K562 (cell line): ENCODE data around the gene C20orf96. TPM values are rescaled to one million over a fixed set of nuclear protein-coding genes. Genes with fewer than 3 reads are reported as not detected.

ENCODE experiments used
- ATAC-seq: fragments of 200-7000 bp; cut with Tn5 transposase; 3 replicates; pipeline ENCODE4 v1.9.1; 2020; ENCODE audit warnings: moderate library complexity
- BruUV-seq: library from RNA; stranded (reverse); fragments of 400-500 nt; replicated peaks from 2 replicates; lab custom pipeline; 2021; lab: Mats Ljungman, UMichigan
- CTCF ChIA-PET: fragments of 300-600 bp; formaldehyde crosslinking; extraction: SDS; loops from one replicate; lab custom pipeline; 2021; ENCODE audit warnings: low intra/inter-chr PET ratio; lab: Yijun Ruan, JAX
- POLR2A ChIA-PET: fragments of 300-600, 350-650 bp; sonication (Branson Sonifier 250); formaldehyde crosslinking; extraction: SDS; loops from one replicate; lab custom pipeline; 2021; ENCODE audit warnings: antibody characterized with exemption, inconsistent platforms; lab: Yijun Ruan, JAX
- DNase-seq, 4 experiments: peaks; one replicate each; pipeline versions ENCODE4 v3.0.0 to v3.0.0-alpha.2; 2011 to 2018; ENCODE audit warnings: low spot score in 3 of 4, mixed read lengths in 3 of 4; ENCODE audit errors: extremely low read depth in 1 of 4
- FAIRE-seq: peaks from 2 replicates; lab custom pipeline; 2011; peaks lifted over from hg19 to GRCh38; lab: Jason Lieb, UNC
- H2AFZ ChIP-seq: 2 replicates; pipeline ENCODE4 v1.6.0; 2011; ENCODE audit warnings: low read depth, low read length, control low read depth, inconsistent platforms
- H3K27ac ChIP-seq: fragments of 200-600 bp; 3 replicates; pipeline ENCODE4 v1.8.0; 2011; ENCODE audit warnings: low read depth, mild to moderate bottlenecking, control low read depth, inconsistent platforms, low read length, moderate library complexity, mixed read lengths; ENCODE audit errors: extremely low read depth
- H3K27me3 ChIP-seq, 2 experiments: fragments of 300-600 bp in 1 of 2; 2 replicates in 1 of 2; 3 replicates in 1 of 2; pipeline versions ENCODE4 v1.6.0 to v1.8.0; 2011; ENCODE audit warnings: inconsistent platforms in 2 of 2, low read length in 2 of 2, mild to moderate bottlenecking in 1 of 2, mixed read lengths in 1 of 2, moderate library complexity in 1 of 2; ENCODE audit not compliant: control insufficient read depth in 2 of 2, insufficient read depth in 2 of 2
- H3K36me3 ChIP-seq: fragments of 300-600 bp; 3 replicates; pipeline ENCODE4 v1.8.0; 2011; ENCODE audit warnings: mild to moderate bottlenecking, low read length, inconsistent platforms; ENCODE audit not compliant: control insufficient read depth, insufficient read depth
- H3K4me1 ChIP-seq, 2 experiments: fragments of 200-600 bp in 1 of 2; replicated peaks in 1 of 2; 2 replicates in 1 of 2; 3 replicates in 1 of 2; pipeline versions ENCODE4 v1.5.1 to v1.8.0; 2011; ENCODE audit warnings: inconsistent platforms in 2 of 2, low read length in 2 of 2, mild to moderate bottlenecking in 1 of 2, mixed read lengths in 1 of 2, moderate library complexity in 1 of 2; ENCODE audit not compliant: control insufficient read depth in 2 of 2, insufficient read depth in 2 of 2
- H3K4me2 ChIP-seq: 2 replicates; pipeline ENCODE4 v1.6.1; 2011; ENCODE audit warnings: low read length, control low read depth, inconsistent platforms, mixed read lengths; ENCODE audit not compliant: insufficient read depth
- H3K4me3 ChIP-seq: fragments of 200-600 bp; sonication (generic), shearing (Covaris generic); 2 replicates; pipeline ENCODE4 v1.5.1; 2016; ENCODE audit warnings: control low read depth, inconsistent platforms
- H3K79me2 ChIP-seq: fragments of 200-600 bp; 3 replicates; pipeline ENCODE4 v1.8.0; 2011; ENCODE audit warnings: low read length, inconsistent platforms; ENCODE audit not compliant: control insufficient read depth, insufficient read depth
- H3K9ac ChIP-seq, 2 experiments: 2 replicates each; pipeline versions ENCODE4 v1.6.0 to v1.6.1; 2011; ENCODE audit warnings: low read depth in 2 of 2, low read length in 2 of 2, control low read depth in 1 of 2, inconsistent platforms in 1 of 2, mild to moderate bottlenecking in 1 of 2, mixed read lengths in 1 of 2; ENCODE audit not compliant: insufficient read depth in 1 of 2
- H3K9me1 ChIP-seq: one replicate; pipeline ENCODE4 v1.6.0; 2011; ENCODE audit warnings: inconsistent platforms, mild to moderate bottlenecking, low read length, moderate library complexity; ENCODE audit not compliant: control insufficient read depth, insufficient read depth
- H3K9me3 ChIP-seq: replicated peaks from 2 replicates; pipeline ENCODE4 v1.5.1; 2011; ENCODE audit warnings: low read depth, low read length, inconsistent platforms; ENCODE audit not compliant: control insufficient read depth, insufficient read depth
- H4K20me1 ChIP-seq: replicated peaks from 2 replicates; pipeline ENCODE4 v1.6.1; 2011; ENCODE audit warnings: low read length, inconsistent platforms, mixed read lengths; ENCODE audit not compliant: control insufficient read depth, insufficient read depth
- CBFA2T3 ChIP-seq: fragments of 450-650 bp; IDR thresholded peaks from 2 replicates; pipeline ENCODE4 v1.6.1; 2017
- CBX8 ChIP-seq: fragments of 200-600 bp; sonication (generic); IDR thresholded peaks from 2 replicates; pipeline ENCODE4 v1.6.1; 2012; ENCODE audit warnings: borderline replicate concordance, mixed run types, low read depth, mild to moderate bottlenecking, moderate library complexity, mixed read lengths, low read length, control low read depth, inconsistent platforms; ENCODE audit not compliant: poor library complexity, severe bottlenecking; ENCODE audit errors: extremely low read depth
- ETV5 ChIP-seq: sonication (generic); formaldehyde crosslinking; IDR thresholded peaks from 2 replicates; pipeline ENCODE4 v1.4.0; 2020; ENCODE audit warnings: low read depth, mild to moderate bottlenecking, missing genetic modification reagents
- KLF1 ChIP-seq: fragments of 450-650 bp; IDR thresholded peaks from 2 replicates; pipeline ENCODE4 v1.6.1; 2016; ENCODE audit warnings: missing genetic modification characterization, missing compliant biosample characterization
- PRMT5 ChIP-seq: sonication (generic); formaldehyde crosslinking; IDR thresholded peaks from 2 replicates; pipeline ENCODE4 v1.5.0; 2020; ENCODE audit warnings: missing genetic modification reagents
- PTRF ChIP-seq: fragments of 450-650 bp; IDR thresholded peaks from 2 replicates; pipeline ENCODE4 v1.6.1; 2016; ENCODE audit warnings: mild to moderate bottlenecking, missing genetic modification characterization, missing compliant biosample characterization
- SOX6 ChIP-seq: fragments of 450-650 bp; IDR thresholded peaks from 2 replicates; pipeline ENCODE4 v1.6.1; 2014; ENCODE audit warnings: mild to moderate bottlenecking
- TAL1 ChIP-seq: fragments of 450-650 bp; IDR thresholded peaks from 2 replicates; pipeline ENCODE4 v1.6.1; 2016; ENCODE audit warnings: mild to moderate bottlenecking
- TCF3 ChIP-seq: sonication (generic); formaldehyde crosslinking; IDR thresholded peaks from 2 replicates; pipeline ENCODE4 v1.4.0; 2020; ENCODE audit warnings: mild to moderate bottlenecking, missing genetic modification reagents
- YBX1 ChIP-seq: fragments of 450-650 bp; IDR thresholded peaks from 2 replicates; pipeline ENCODE4 v1.7.1; 2016; ENCODE audit warnings: mild to moderate bottlenecking
- ZBED1 ChIP-seq: IDR thresholded peaks from 2 replicates; pipeline ENCODE4 v1.6.1; 2014
- ZC3H11A ChIP-seq: IDR thresholded peaks from 2 replicates; pipeline ENCODE4 v1.6.1; 2012; ENCODE audit warnings: low read depth, low read length, improper control_type of control experiment
- ZNF766 ChIP-seq: fragments of 200-800 bp; sonication (Bioruptor generic); conservative IDR thresholded peaks from 2 replicates; pipeline ENCODE4 v1.6.1; 2016; ENCODE audit warnings: missing genetic modification characterization, missing compliant biosample characterization
- WGBS: fragments of 100-300 bp; shearing (Covaris generic); methylation state at CpG from one replicate; pipeline ENCODE4 v1.1.6; 2016; ENCODE audit warnings: low coverage, mixed read lengths; ENCODE audit not compliant: insufficient coverage; ENCODE audit errors: missing lambda C conversion rate; 5-methylcytosine and 5-hydroxymethylcytosine counted together
- in situ Hi-C: fragments of 300-500 bp; cut with MboI; formaldehyde crosslinking; loops from 4 replicates; pipeline ENCODE4 v1.15.0; 2018; ENCODE audit warnings: inconsistent platforms, mixed read lengths
- intact Hi-C: fragments of 100-400 bp; cut with micrococcal nuclease; formaldehyde crosslinking; loops from 2 replicates; pipeline ENCODE4 v1.14.2; 2022
- polyA plus RNA-seq, 8 experiments: library from polyadenylated mRNA; depleted of rRNA in 4 of 8; stranded (reverse) in 5 of 8; unstranded in 3 of 8; fragments of >200 nt; fragmentation: Nextera tagmentation in 2 of 8; fragmentation: Illumina TruSeq in 1 of 8; extraction: Ambion mirVana in 2 of 8; extraction: Trizol in 1 of 8; gene quantifications; 2 replicates each; pipeline versions ENCODE4 v1.2.1 to v1.2.3, GENCODE V29; 2011 to 2014; ENCODE audit warnings: inconsistent platforms in 1 of 8, missing spikeins in 1 of 8
- total RNA-seq, 7 experiments: library from RNA; depleted of rRNA in 6 of 7; stranded (reverse); fragments of >200 nt in 6 of 7; fragmentation: Illumina TruSeq in 2 of 7; extraction: Trizol in 2 of 7; gene quantifications; 2 replicates each; pipeline versions ENCODE4 v1.2.1 to v1.2.3, GENCODE V29; 2011 to 2021; ENCODE audit warnings: low replicate concordance in 1 of 7
- TF ChIP-seq, protein P1 (sequence below): sonication (generic); formaldehyde crosslinking; IDR thresholded peaks from 2 replicates; pipeline ENCODE4 v1.8.0; 2023; ENCODE audit warnings: mild to moderate bottlenecking, missing genetic modification reagents

The C20orf96 gene
- total and polyA plus RNA-seq, 9 of the 15 experiments (the other 6 are each of a cell fraction or from before 2014, with no cell fraction given): 1.7 to 11.7 (median 4.2) TPM

- peak overlapping the region; percentile 22; the same call in 1 of the 2 replicates for H2AFZ ChIP-seq
- no peak for TF ChIP-seq YBX1
- TF ChIP-seq ZC3H11A: no peak
- 0 out of 2 replicates have a peak, but pooled peaks have one; percentile 22 for TF ChIP-seq SOX6
- no peak for TF ChIP-seq ZNF766 (CRISPR knock-in tag)
- TF ChIP-seq CBX8: no peak
- no peak for TF ChIP-seq ETV5 (CRISPR knock-in tag)
- TF ChIP-seq TCF3 (CRISPR knock-in tag): 0 out of 2 replicates have a peak, but pooled peaks have one; percentile 28
- peak; percentile 56 for TF ChIP-seq CBFA2T3
- no peak for TF ChIP-seq PTRF (tag)
- TF ChIP-seq ZBED1: no peak
- peak; percentile 14; the same call in 1 of the 2 replicates for TF ChIP-seq TAL1
- no peak for TF ChIP-seq PRMT5
- TF ChIP-seq, protein P1, sequence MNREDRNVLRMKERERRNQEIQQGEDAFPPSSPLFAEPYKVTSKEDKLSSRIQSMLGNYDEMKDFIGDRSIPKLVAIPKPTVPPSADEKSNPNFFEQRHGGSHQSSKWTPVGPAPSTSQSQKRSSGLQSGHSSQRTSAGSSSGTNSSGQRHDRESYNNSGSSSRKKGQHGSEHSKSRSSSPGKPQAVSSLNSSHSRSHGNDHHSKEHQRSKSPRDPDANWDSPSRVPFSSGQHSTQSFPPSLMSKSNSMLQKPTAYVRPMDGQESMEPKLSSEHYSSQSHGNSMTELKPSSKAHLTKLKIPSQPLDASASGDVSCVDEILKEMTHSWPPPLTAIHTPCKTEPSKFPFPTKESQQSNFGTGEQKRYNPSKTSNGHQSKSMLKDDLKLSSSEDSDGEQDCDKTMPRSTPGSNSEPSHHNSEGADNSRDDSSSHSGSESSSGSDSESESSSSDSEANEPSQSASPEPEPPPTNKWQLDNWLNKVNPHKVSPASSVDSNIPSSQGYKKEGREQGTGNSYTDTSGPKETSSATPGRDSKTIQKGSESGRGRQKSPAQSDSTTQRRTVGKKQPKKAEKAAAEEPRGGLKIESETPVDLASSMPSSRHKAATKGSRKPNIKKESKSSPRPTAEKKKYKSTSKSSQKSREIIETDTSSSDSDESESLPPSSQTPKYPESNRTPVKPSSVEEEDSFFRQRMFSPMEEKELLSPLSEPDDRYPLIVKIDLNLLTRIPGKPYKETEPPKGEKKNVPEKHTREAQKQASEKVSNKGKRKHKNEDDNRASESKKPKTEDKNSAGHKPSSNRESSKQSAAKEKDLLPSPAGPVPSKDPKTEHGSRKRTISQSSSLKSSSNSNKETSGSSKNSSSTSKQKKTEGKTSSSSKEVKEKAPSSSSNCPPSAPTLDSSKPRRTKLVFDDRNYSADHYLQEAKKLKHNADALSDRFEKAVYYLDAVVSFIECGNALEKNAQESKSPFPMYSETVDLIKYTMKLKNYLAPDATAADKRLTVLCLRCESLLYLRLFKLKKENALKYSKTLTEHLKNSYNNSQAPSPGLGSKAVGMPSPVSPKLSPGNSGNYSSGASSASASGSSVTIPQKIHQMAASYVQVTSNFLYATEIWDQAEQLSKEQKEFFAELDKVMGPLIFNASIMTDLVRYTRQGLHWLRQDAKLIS (CRISPR knock-in tag): no peak
- TF ChIP-seq KLF1: no peak
- peaks cover 42% of the 10 kb centered on the region for H3K79me2 ChIP-seq
- H3K9ac ChIP-seq: no peak overlapping the region
- WGBS: 56% methylated on average over 4 of the region's 4 CpGs
- in situ Hi-C loops (no loop called here), intact Hi-C loops (loop anchor here (2.0 kb wide), 1 partner anchor 29 kb away; the partner anchor contains the start of gene SOX12)
- peaks cover 21 to 26% of the 10 kb centered on the region in 2 experiments; a peak in 4 of 5 replicates for H3K4me1 ChIP-seq
- ATAC-seq (no peak), FAIRE-seq (no peak), DNase-seq (no peak)
- no peaks in the 10 kb centered on the region for H3K9me3 ChIP-seq
- no peaks in the 10 kb centered on the region for H3K9me1 ChIP-seq
- H3K36me3 ChIP-seq: peaks cover 18% of the 10 kb centered on the region; the same call in 2 of the 3 replicates
- H3K27me3 ChIP-seq: no peaks in the 10 kb centered on the region
- peaks cover 13% of the 10 kb centered on the region for H4K20me1 ChIP-seq
- POLR2A ChIA-PET: interaction anchor here (1.1 kb wide), 1 partner anchor 29 kb away, joined by 5 read pairs; the partner anchor contains the start of gene SOX12
- no peak overlapping the region for H3K4me3 ChIP-seq
- no TSS peak for BruUV-seq
- no peak overlapping the region; the same call in 1 of the 2 replicates for H3K4me2 ChIP-seq
- CTCF ChIA-PET: no interaction called here
- no peak overlapping the region for H3K27ac ChIP-seq
Observed at GRCh38 chr20:295804-296203, 5.3 kb upstream of the C20orf96 start.
